Stimulated activated CD4-positive, alpha-beta T cell treated with anti-CD3 and anti-CD28 coated beads, Interleukin-2, amount 100 ng/mL, for 48 hours (primary cell): ENCODE data around the gene HTR1A.

Experiments
- DNase-seq, 2 donors: peaks; one replicate each; pipeline ENCODE4 v3.0.0-alpha.2; 2020

HTR1A gene

DNA sequence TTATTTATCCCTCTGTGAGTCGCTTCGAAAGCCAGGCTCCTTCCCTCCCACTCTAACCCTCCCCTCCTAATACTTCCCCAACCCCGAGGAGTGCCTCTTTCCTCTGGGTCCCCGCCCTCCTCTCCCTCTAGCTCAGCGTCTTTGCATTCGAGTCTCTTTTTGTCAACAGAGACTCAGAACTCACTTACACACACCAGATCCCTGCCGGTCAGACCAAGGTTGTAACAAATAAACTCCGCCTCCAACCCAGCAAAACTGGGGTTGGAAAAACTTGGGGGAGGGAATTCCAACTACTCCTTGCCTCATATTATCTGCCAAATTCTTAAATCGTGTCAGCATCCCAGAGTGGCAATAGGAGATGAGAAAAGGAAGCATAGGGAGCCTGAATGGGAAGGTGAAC, at the start of gene HTR1A:
Gene HTR1A, minus strand, starts transcription at position 167 of the 400 bp plus-strand sequence. CDS start 726 bp downstream, outside the sequence.
- DNase-seq, result no peak

DNA sequence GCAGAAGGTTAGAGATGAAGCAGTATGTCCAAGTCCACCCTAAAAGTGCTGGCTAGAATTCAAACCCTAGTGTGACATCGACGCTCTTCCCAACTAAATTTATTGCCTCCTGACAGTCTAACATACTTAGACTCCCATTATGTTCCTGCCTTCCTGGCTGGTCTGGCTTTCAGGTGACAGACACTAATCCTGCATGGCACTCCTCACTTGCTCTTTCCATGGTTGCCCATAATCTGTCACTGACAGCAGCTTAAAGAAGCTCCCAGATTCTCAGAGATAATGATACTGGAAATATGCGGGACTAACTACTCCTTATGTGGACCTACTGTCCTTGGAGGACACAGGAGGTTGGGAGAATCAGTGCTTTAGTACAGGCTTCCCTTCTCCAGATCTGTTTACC, 41.7 kb upstream of the HTR1A start:
- DNase-seq, result no peak

- DNase-seq, result no peak
Measured at GRCh38 chr5:64000096-64000495, 37.9 kb upstream of the HTR1A start.

- DNase-seq, result no peak
Measured at GRCh38 chr5:63987053-63987452, 24.8 kb upstream of the HTR1A start.

GRCh38 chr5:63981864-63982263, 19.6 kb upstream of the HTR1A start:
- no peak for DNase-seq

- no peak for DNase-seq
Measured at GRCh38 chr5:63963926-63964325, 1.7 kb upstream of the HTR1A start.

GRCh38 chr5:63963080-63963735, 963 bp upstream of the HTR1A start:
- DNase-seq, result peak; percentile 24

DNA sequence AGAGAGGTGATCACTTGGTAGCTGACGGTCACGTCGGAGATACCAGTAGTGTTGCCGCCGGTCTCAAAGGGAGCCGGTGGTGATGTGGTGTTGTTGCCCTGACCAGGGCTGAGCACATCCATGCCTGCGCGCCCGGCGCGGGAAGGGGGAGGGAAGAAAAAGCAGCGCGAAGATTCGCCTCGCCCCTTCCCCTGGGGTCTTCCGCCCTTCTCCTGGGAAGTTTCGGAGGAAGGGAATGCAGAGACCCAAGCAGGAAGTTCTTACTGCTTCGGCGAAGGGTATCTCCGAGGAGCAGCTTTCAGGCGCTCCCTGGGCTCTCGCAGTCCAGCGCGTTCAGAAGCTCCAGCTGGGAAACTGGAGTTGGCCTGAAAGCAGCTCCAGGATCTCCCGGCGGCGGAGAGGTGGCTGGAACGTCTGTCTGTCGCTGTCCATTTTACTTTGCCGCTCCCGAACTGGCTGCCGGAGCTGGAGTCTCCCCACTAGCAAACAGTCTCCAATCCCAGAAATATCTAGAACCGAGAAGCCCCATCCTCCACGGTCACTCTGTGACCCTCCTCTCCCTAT, 565 bp downstream of the HTR1A start:
- no peak for DNase-seq

DNA sequence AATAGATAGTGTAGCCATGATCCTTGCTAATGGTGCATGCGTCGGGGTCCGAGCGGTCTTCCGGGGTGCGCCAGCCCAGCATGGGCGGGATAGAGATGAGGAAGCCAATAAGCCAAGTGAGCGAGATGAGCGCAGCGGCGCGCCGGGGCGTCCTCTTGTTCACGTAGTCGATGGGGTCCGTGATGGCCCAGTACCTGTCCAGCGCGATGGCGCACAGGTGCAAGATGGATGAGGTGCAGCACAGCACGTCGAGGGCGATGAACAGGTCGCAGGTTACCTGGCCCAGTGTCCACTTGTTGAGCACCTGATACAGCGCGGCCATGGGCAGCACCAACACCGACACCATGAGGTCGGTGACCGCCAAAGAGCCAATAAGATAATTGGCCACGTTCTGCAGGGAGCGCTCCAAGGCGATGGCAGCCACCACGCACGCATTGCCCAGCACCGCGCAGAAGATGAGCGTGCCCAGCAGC, 1.1 kb downstream of the HTR1A start:
- DNase-seq, result no peak

GRCh38 chr5:63960646-63961045, 1.6 kb downstream of the HTR1A start:
- no peak for DNase-seq

DNA sequence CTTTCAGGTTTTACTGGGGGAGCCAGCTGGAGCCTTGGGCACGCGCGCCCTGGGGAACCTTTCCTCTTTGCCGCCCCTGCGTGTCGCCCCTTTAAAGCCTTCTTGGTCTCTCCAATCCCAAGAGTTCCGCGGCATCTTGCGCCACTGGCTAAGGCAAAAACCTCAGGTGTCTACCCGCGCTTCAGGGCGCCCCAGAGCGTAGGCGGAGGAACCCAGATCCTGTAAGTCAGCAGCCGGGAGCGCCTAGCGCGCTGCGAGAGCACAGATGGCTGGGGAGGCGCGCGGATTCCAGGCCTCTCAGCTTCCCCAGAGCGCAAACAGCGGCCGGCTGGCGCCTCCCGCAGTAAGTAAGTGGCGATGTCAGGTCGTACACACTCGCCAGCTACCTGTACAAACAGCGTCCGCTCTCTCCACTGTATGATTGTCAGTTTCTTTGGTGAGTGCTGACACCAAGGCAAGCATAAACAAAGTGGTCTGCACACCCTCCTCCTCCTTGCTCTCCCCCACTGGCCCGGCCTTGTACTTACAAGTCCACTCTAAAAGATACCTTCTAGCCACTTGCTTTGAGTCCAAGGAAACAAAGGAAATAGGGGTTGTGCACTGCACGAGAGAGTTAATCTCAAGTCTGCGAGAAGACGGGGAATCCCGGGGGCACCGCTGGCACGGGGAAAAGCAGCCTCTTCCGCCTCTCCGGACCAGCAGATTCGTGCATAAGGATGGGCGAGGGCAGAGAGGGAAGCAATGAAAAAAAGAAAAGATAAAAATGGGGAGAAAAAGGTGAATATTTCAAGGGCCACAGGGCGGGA, 2.9 kb downstream of the HTR1A start:
- no peak for DNase-seq

- no peak for DNase-seq
Measured at GRCh38 chr5:63958654-63959053, 3.6 kb downstream of the HTR1A start.

GRCh38 chr5:63957617-63958016, 4.6 kb downstream of the HTR1A start:
- DNase-seq, result no peak

- no peak for DNase-seq
Measured at GRCh38 chr5:63953217-63953616, 9.0 kb downstream of the HTR1A start.

- no peak for DNase-seq
Measured at GRCh38 chr5:63935103-63935502, 27.1 kb downstream of the HTR1A start.

GRCh38 chr5:63931836-63932235, 30.4 kb downstream of the HTR1A start:
- no peak for DNase-seq

DNA sequence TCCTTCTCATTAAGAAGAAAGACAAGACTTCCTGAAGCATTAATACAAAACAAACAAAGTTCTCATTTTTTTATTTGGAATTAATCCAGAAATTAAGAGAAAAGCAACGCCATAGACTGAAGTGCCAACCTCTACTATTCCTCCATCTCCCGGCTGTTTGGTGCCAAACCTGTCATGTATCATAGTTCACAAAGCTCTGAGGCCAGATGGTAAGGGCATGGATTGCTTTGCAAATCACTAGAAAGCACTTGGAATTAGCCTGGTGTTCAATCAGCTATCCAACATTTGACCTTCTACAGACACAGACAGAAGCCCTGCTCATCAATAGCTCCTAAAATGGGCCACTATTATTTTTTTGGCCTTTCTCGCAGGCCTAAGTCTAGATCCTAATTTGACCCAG, 33.8 kb downstream of the HTR1A start:
- no peak for DNase-seq

DNA sequence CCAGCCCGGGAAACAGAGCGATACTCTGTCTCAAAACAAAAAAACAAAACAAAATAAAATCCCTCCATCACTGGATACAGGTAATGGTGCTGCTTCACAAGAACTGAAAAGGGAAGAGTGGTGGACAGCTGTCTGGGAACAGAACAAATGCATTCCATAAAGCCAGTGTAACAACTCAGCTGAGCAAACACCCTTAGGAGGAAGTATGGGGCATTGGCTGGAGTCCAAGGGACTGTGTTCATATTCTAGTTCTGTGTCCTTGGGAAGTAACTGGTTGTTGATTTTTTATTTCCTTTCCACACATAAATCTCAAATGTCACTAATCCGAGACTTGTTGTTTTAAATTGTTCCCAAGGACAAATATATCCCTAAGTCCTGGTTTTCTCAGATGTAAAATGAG, 38.3 kb downstream of the HTR1A start:
- no peak for DNase-seq

DNA sequence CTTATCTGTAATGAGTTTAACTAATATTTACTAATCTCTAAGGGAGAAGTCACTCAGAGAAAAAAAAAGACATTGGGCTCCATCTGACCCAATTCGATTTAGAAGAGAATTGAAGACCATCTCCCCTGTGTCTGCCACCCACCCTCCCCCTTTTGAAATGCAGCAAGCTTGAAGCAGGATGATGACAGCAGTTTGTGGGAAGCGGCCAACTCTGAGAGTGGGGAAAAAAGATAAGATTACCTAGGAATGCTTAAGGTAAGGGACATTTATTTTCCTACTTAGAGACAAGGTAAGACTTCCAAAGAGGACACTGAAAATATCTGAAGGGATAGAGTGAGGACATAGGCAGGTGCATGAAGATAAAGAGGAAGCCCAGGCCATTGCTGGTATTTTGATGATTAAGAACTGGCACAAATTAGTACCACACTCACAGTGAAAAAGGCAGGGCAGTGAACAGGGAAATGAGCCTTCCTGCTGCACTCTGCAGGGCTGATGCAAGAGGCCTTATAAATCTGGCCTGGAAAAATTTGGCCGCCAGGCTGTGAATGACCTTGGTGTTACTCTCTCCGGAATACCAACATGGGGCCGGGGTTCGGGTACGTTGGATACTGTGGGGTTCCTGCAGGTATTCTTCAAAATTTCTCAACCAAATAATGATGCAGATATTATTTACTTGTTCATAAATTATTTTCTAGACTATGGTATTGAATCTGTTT, 42.3 kb downstream of the HTR1A start:
- DNase-seq, result no peak

DNA sequence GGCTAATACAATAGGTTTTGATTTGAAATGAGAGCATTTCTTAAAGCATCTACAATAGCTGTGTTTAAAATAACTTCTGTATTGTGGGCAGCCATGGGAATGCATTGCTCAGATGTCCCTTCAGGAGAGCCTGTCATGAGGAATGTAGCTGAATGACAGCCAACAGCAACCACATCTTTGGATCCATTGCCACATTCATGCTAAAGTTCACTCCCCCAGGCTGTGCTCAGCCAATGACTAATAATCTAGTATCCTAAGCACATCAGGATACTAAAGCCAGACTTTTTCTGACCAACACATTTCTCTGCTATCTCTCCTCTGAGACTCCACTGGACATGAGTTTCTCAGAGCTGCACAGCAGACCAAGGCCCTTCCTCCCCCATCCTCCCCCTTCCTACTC, 45.5 kb downstream of the HTR1A start:
- no peak for DNase-seq

DNA sequence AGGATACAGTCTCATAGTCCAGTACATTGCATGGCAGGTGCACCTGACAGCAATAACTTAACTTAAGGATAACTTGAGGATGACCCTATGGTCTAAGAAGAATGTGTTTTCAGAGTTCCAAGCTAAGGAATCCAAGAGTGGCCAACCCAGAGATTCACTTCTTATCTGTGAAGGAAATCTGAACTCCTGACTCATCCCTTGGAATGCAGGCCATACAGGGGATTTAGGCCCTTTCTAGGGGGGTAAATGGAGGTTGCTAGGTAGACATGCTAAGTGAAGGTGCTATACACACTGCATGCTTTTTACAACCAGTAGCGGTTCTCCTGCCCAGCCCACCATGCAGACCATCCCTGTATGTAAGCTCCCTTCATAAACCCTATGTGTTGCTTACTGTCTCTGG, 50.4 kb downstream of the HTR1A start:
- no peak for DNase-seq
